GM21423 (cell line): ENCODE data around the gene DCAF7.

Experiments used
- ATAC-seq: cut with Tn5 transposase; IDR thresholded peaks from one replicate; pipeline ENCODE4 v1.9.1; 2021; ENCODE audit warnings: mild to moderate bottlenecking, moderate library complexity; ENCODE audit not compliant: unreplicated experiment

The DCAF7 gene

DNA sequence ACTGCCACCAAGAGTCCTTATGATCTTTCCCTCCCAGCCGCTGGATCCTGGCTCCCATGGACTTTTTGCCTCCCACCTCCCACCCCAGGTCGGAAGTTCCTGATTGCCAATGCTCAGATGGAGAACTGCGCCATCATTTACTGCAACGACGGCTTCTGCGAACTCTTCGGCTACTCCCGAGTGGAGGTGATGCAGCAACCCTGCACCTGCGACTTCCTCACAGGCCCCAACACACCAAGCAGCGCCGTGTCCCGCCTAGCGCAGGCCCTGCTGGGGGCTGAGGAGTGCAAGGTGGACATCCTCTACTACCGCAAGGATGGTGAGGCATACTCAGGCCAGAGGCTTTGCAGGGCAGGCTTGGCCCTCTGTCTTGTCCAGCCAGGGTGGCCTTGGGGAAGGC is 26.2 kb upstream of the DCAF7 start:
- no peak for ATAC-seq

DNA sequence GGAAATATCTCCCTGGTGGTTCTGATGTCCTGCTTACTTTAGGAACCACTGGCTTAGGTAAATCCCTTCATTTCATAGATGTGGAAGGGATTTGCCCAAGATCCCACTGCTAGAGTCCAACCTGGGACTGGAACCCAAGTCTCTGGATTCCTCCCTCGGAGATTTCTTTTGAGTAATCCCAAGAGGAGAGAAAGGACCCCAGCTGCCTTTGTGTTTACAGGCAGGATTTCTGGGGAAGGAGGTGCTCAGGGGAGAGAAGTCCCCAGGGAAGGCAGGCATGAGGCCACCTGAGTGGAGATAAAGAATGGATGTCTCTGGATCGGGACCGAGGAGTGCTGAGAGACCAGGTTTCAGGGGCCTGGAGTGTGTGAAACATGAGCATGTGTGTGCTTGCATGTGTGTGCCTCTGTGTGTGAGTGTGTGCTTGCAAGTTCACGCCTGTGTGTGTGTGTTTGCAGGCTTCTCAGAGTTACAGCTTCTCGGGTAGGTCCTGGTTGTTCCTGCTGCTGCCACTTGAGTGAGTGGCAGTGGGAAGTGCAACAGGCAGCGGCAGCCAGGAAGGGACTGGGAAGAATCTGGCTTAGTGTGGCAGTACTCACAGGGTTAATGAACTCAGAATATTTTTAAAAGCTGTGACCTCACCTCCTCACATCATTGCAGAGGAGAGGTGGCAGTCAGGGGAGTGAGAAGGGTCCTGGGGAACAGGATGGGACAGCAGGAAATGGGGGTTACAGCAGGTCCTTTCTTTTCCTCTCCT is 24.9 kb upstream of the DCAF7 start:
- no peak for ATAC-seq

DNA sequence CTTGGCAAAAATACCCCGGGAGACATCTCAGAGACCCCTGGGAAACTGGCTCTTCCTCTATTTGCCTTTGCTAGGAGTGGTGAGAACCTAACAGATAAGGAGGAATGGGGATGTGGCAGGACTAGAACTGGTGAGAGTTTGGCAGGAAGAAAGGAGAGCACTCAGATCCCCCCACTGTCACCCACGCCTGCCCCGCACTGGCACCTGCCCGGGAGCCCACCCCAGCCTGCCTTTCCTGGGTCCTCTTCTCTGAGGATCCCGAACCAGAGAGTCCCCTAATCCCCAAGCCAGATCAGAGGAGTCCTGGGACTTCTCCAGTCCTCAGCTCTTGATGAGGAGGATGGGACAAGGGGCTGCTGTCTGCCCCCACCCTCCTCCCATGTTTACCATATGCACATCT is 23.4 kb upstream of the DCAF7 start:
- ATAC-seq = no peak

DNA sequence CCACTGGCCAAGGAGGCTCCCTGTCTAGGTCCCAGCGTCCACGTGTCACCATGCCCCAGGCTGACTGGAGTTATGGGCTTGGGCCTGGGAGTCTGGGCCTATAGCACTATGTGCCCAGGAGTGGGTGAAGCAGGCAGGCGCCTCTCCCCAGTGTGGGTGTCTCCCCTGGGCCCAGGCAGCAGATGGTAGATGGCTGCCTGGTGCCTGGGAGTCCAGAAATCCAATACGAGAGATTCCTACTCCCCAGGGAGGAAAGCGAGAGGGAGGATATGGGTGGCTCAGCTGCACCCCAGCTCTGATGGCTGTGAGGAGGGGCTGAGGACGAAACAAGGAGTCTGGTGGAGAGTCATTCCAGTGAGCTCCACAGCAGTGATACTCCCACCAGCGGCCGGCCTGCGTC is 22.1 kb upstream of the DCAF7 start:
- no peak for ATAC-seq

DNA sequence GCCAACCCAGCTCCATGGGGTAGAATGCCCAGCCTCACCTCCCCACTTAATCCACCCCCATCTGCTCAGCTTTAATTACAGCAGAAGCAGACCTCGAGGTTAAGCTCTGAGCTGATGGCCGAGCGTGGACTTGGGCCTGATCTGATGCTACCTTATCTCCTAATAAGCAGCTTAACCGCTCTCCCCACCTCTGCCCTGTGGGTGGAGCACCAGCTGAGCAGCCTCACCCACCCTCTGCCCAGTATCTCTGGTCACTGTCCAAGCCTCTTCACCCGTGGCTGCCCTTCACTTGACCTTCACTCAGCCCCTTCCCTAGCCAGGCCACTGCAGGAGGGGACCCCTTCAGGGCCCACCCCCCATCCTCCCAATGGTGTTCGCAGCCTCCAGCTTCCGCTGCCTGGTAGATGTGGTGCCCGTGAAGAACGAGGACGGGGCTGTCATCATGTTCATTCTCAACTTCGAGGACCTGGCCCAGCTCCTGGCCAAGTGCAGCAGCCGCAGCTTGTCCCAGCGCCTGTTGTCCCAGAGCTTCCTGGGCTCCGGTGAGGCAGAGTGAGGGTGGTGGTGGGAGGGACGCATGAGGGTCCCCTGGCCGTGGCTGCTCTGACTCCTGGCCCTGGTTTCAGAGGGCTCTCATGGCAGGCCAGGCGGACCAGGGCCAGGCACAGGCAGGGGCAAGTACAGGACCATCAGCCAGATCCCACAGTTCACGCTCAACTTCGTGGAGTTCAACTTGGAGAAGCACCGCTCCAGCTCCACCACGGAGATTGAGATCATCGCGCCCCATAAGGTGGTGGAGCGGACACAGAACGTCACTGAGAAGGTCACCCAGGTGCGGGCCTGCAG is 20.3 kb upstream of the DCAF7 start:
- no peak for ATAC-seq

DNA sequence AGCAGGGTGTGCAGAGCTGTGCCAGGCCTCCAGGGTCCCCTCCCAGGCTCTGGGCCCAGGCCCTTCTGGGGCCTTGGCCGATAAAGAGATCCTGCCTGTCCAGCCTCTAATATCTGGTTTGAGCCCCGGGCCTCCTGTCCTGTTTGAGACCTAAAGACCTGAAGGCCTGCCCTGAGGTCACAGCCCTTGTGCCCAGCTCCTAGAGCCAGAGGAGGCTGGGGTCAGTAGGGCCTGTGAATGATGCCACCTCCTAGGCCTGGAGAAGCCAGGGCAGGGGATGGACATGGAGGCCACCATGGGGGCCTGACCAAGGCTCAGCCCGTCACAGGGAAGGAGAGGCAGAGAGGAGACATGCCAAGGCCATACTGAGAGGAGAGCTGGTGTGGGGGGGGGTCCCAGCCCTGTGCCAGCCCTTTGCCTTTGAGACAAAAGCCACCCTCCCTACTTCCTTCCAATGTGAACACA is 19.7 kb upstream of the DCAF7 start:
- ATAC-seq = no peak

DNA sequence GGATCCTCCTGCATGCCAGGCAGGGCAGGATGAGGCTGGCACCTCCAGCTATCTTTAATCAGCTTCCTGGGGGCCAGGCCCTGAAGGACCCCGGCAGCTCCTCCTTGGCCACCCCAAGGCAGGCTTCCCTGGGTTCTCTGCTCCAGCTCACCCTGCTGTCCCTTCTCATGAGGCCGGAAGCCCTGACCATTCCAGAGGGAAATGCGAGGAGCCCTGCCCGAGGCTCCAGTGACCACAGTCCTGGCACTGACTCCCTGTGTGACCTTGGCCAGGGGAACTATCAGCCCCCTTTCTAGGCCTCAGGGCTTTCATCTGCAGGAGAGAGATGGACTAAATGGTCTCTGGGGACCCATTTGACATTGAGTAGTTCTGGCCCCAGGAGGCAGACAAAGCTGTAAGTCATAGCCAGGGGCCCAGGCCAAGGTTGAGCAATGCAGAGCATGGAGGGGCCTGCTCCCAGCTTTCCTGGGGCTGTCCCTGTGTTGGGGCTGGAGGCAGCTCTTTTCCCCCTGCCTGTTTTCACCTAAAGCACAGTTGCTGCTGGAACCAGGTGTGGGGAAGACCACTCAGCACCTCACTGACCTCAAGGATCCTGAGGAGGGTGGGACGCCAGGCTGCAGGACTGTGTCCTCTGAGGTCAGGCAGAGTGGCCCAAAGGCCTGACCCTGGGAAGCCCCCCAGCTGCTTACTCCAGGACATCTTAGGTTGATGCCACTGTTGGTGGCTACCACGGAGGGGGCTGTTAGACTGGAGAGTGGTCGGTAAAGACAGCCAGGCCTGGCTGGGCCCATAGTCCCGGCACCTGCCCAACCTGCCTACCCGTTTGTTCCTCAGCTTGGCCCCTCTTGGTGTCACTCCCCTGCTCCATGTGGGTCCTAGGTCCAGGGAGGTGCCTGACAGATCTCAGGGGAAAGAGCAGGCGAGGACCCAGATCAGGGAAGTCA is 19.0 kb upstream of the DCAF7 start:
- ATAC-seq = no peak

DNA sequence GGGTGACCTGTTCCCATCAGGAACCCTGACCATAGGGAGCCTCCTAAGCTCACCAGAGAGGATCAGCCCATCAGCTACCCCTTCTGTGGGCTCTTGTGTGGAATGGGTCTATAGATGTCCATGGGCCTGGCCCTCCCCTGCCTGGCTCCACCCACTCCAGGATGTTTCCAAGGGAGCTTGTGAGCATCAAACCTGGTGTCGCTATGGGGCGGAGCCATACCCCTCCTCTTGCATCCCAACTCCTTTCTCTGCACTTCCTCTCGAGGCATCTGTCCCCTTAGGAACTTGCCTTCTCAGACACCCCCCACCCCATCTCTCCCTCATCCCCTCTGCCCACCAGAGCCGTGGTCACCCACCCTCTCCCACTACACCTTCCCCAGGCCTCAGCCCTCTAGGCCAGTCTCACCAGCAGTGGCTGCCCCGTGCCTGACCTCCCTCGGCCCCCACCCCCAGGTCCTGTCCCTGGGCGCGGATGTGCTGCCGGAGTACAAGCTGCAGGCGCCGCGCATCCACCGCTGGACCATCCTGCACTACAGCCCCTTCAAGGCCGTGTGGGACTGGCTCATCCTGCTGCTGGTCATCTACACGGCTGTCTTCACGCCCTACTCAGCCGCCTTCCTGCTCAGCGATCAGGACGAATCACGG is 16.7 kb upstream of the DCAF7 start:
- no peak for ATAC-seq

DNA sequence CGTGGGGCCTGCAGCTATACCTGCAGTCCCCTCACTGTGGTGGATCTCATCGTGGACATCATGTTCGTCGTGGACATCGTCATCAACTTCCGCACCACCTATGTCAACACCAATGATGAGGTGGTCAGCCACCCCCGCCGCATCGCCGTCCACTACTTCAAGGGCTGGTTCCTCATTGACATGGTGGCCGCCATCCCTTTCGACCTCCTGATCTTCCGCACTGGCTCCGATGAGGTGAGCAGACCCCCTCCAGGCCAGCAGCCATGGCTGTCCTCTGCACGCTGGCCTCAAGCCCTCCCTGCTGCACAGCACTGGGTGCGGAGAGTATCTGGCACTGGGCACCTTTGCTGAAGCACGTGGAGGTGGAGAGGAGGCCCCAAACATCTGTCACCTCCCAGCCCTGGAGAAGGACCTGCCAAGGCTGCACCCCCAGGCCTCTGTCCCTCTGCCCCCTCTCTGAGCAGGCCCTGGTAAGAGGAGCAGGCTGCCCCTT is 16.2 kb upstream of the DCAF7 start:
- ATAC-seq = no peak

DNA sequence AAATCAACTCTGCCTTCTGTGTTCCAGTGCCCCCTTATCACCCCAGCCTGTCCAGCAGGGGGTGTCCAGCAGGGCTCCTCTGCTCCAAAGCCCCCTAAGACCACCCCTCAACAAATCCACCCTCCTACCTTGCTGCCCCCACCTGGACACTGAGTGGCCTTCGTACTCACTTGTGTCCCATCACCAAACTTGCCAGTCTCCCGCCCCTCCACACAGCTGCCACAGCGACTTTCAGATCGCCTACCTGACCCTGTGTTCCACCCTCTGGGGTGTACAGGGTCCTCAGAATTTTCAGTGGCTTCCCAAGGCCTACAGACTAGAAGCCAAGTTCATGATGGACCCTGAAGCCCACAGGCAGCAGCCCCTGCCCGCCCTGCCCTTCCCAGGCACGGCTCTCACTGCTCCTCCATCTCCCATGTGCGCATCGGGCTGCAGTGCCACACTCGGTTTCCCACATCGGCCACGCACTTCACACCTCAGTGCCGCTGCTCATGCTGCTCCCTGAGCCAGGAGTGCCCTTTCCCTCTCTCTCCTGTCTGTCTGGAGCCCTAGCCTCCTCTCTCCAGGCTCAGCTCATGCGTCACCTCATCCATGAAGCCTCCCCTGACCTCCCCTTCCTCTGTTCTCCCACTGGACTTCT is 15.3 kb upstream of the DCAF7 start:
- ATAC-seq = no peak

DNA sequence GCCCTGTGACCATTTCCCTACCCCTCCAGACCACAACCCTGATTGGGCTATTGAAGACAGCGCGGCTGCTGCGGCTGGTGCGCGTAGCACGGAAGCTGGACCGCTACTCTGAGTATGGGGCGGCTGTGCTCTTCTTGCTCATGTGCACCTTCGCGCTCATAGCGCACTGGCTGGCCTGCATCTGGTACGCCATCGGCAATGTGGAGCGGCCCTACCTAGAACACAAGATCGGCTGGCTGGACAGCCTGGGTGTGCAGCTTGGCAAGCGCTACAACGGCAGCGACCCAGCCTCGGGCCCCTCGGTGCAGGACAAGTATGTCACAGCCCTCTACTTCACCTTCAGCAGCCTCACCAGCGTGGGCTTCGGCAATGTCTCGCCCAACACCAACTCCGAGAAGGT is 14.6 kb upstream of the DCAF7 start:
- no peak for ATAC-seq

DNA sequence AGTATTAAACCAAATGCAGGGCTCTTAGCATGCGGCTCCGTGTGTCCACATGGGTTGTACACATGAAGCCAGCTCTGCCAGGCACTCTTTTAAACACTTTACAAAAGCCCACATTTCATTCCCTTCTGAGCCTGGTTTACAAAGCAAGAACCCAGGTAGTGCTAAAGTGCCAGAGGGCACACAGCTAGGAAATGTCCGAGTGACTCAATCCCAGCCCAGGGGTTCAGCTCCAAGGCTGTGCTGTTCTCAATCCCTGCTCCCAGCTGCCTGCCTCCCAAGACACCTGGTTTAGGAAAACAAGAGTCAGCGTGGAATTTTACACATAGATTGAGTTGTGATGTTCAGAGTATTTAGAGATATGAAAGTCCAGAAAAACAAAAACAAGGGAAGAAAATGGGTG is 13.3 kb upstream of the DCAF7 start:
- ATAC-seq = no peak

DNA sequence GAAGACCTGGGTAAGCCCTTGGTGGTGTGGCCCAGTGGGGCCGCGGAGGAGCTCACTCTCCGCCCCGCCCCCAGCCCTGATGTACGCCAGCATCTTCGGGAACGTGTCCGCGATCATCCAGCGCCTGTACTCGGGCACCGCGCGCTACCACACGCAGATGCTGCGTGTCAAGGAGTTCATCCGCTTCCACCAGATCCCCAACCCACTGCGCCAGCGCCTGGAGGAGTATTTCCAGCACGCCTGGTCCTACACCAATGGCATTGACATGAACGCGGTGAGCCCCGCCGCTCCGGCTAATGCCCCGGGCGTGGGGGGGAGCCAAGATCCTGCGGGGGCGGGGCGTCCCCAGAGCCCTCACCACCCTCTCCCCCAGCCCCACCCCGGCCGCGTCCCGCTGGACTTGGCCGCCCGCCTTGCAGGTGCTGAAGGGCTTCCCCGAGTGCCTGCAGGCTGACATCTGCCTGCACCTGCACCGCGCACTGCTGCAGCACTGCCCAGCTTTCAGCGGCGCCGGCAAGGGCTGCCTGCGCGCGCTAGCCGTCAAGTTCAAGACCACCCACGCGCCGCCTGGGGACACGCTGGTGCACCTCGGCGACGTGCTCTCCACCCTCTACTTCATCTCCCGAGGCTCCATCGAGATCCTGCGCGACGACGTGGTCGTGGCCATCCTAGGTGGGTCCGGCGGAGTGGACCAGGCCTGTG is 12.1 kb upstream of the DCAF7 start:
- no peak for ATAC-seq

DNA sequence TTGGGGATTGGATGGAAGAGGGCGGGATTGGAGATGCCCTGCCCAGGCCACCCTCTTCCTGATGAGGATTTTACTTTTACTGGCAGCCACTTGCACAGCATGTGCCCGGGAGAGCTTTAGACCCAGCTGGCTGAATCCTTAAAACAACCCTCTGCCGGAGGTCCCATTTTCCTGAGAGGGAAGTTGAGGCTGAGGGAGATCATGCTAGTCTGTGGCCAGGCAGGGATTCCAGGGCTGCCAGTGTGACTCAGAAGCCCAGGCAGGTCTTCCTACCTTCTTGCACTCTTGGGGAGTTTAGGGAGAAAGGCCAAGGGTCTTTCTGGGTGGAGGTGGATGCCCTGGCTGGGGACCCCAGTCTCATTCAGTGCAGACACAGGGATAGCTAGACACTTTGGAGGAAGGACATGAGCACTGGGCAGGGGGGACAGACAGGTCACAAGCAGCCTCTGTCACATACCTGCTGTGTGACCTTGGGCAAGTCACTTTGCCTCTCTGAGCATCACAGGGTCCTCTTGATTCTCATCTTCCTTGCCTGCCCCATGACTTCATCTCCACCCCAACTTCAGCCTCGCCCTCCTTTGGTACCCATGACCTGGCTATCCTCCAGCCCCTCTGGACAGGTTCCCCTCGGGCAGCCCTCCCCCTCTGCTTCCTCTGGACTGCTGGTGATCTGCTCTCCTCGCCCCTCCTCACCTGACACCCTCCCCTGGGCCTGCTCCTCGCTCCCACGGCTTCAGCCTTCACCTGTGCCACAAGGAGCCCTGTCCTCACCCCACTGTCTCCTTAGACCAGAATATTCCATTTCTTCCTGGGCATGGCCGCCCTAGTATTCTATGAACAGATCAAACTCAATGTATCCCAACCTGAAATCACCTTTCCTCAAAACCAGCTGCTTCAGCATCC is 11.3 kb upstream of the DCAF7 start:
- ATAC-seq = no peak

DNA sequence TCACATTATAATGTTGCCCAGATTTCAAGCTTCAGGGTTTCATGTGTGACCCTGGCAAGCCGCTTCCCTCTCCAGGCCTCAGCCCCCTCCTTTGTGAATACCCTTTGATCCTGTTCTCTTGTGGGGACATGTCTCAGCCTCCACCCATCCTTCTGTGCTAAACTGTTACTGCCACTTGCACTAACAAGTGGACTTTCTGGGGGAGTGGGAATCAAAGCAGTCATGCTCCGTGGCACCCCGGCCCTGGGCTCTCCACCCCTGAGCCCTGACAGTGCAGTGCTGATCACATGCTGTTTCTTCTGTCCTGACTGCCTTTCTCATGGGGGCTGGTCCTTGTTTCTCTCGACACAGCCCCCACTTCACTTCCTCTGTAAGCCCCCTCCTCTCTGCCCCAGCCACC is 9.7 kb upstream of the DCAF7 start:
- no peak for ATAC-seq

DNA sequence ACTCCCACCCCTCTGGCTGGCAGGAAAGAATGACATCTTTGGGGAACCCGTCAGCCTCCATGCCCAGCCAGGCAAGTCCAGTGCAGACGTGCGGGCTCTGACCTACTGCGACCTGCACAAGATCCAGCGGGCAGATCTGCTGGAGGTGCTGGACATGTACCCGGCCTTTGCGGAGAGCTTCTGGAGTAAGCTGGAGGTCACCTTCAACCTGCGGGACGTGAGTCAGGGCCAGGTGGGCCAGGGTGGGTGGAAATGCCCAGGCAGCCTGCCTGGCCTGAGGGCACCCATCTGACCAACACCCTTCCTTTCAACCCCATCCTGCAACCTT is 8.1 kb upstream of the DCAF7 start:
- ATAC-seq = no peak

DNA sequence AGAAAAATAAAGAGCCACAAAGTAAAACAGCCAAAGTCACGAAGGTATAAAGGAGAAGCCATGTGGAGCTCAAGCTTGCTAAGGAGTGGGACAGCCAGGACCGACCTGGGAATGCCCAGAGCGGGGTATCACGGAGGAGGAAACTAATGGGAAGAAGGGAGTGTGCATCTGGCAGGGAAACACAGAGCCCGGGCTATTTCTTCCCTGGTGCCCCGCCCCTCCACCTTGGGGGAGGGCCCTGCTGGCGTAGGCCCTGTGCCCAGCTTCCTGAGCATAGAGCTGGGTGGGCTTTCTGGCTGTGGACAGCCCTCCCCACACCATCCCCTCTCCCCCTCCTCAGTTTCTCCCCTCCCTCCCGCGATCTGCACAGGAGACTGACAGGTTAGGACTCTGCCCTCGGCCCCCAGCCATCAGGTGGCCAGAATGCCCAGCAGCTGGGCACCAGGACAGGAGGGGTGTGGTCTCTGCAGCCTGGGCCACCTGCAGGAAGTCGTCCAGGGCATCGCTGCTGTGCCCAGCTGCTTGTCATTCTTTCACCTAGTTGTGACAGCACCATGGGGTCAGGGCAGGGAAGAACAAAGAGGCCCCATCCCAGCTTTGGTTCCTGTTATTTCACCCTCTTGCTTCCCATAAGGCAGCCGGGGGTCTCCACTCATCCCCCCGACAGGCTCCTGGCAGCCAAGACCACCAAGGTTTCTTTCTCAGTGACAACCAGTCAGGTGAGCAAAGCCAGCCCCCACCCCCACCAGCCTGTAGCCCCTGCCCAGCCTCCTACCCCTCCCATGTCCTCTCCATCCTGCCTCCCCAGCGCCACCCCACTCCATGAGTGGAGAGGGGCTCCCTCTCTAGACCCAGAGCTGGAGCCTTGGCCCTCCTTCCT is 7.1 kb upstream of the DCAF7 start:
- ATAC-seq = no peak
